ENCODE results near the gene AKNA.

Gene AKNA

DNA sequence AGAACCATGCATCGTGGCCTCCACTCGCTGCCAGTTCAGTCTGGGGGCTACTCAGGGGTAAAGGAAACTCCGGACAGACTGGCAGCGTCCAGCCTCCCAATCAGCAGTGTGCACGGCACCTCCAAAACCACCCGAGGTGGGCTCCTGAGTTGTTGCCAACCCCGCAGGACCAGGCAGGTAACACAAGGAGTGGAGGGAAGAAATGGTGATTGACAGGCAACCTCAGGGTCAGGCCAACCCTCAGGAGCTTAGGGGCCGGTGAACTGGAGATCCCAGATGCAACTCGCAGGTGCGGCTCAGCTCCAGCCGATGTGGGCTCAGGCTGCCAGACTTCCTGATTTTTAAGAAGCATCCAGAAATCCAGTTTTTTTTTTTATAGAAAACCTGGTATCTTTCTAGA lies 37.3 kb upstream of the AKNA start:
- TF ChIP-seq, protein P1, sequence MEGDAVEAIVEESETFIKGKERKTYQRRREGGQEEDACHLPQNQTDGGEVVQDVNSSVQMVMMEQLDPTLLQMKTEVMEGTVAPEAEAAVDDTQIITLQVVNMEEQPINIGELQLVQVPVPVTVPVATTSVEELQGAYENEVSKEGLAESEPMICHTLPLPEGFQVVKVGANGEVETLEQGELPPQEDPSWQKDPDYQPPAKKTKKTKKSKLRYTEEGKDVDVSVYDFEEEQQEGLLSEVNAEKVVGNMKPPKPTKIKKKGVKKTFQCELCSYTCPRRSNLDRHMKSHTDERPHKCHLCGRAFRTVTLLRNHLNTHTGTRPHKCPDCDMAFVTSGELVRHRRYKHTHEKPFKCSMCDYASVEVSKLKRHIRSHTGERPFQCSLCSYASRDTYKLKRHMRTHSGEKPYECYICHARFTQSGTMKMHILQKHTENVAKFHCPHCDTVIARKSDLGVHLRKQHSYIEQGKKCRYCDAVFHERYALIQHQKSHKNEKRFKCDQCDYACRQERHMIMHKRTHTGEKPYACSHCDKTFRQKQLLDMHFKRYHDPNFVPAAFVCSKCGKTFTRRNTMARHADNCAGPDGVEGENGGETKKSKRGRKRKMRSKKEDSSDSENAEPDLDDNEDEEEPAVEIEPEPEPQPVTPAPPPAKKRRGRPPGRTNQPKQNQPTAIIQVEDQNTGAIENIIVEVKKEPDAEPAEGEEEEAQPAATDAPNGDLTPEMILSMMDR (IDR thresholded peaks at IDR 0.05) = no peak
- Histone ChIP-seq H3K4me3 (no peak overlapping the region), H3K27ac (no peak overlapping the region)
- no peak for DNase-seq (ENCODE audit: low spot score)

DNA sequence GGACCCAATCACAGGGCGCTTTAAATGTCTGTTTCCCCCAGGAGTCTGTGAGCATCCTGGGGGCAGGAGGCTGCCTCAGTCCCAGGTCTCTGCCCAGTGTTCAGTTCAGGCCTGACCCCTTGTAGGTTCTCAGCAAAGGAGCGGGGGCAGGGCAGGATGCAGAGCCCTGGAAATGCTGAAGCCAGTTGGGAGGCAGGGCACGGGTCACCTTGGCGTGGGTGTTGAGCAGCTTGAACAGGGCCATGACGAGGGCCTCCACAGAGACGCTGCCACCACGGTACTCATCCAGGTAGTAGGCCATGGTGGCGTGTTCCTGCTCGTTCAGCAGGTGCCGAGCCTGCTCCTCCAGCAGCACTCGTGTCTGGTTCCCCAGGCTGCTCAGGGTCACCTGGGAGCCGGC lies 36.3 kb upstream of the AKNA start:
- no peak overlapping the region for H3K27ac ChIP-seq
- TF ChIP-seq, protein P1 (IDR thresholded peaks at IDR 0.05) = no peak
- H3K4me3 ChIP-seq = no peak overlapping the region
- no peak for DNase-seq (ENCODE audit: low spot score)

DNA sequence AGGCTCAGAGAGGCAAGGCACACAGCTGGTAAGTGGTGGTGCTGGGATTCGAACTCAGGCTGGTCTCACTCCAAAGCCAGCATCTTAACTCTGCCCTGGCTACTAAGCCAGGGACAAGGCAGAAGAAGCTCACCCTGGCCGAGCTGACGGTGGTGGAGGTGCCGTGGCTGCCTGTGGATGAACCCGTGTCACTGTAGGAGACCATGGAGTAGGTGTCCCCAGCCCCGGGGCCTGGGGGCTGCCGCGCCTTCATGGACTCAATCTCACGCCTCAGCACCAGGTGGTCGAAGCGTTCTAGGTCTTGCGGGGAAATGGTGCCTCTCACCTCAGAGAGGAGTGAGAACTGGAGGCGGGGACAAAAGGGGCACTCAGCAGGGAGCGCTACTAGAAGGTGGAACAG lies 35.4 kb upstream of the AKNA start:
- no peak overlapping the region for H3K4me3 ChIP-seq
- TF ChIP-seq, protein P1 (IDR thresholded peaks at IDR 0.05) = no peak
- H3K27ac ChIP-seq = no peak overlapping the region
- no peak for DNase-seq (ENCODE audit: low spot score)

DNA sequence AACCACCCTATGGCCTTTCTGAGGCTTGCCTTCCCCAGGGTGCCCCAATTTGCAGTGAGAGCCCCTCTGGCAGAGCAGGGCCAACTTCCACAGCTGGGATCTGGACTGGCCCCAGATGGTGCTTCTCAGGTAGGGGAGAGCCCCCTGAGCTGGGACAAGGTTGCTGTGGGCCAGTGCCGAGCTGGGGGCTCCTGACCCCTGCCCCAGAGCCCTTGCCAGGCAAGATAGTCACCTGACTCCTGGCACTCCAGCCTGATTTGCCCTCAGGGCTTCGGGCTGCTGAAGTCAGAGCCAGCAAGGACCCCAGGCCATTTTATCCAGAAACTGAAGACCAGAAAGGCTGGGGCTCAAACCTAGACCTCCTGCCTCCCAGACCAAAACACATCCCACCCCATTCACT lies 33.4 kb upstream of the AKNA start:
- no peak overlapping the region for H3K27ac ChIP-seq
- DNase-seq (ENCODE audit: low spot score) = no peak
- TF ChIP-seq, protein P1 (IDR thresholded peaks at IDR 0.05) = no peak
- no peak overlapping the region for H3K4me3 ChIP-seq

DNA sequence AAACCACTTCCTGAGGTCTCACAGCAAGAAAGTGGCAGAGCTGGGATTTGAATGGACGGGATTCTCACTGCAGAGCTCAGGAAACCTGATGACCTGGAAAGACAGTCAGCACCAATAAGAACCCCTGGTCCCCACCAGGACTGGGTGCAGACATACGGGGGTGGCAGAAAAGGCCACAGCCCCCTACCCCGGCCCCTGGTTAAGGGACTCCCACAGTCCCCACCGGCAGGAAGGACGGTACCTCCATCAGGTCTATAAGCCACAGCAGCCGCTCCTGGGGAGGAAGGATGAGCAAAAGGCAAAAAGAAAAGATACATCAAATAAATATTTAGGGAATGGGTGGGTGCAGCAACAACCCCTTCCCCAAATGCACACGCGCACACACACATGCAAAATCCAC lies 32.0 kb upstream of the AKNA start:
- no peak for DNase-seq (ENCODE audit: low spot score)

DNA sequence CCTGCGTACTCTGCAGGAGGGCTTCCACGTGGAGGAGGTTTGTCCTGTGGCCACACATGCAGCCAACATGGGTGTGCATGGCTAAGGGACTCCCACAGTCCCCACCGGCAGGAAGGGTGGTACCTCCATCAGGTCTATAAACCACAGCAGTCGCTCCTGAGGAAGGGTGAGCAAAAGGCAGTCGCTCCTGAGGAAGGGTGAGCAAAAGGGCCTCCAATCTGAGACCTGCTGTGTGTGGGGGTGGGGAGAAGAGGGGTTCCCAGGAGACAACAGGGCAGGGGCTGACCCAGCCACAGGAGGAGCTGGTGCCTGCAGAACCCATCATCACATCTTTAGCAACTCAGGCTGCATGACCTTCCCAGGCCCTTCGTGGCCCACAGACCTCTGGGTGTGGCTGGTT lies 30.3 kb upstream of the AKNA start:
- Histone ChIP-seq H3K4me3 (no peak overlapping the region), H3K27ac (no peak overlapping the region)
- TF ChIP-seq, protein P1 (IDR thresholded peaks at IDR 0.05) = no peak
- DNase-seq (ENCODE audit: low spot score) = no peak

More for the DNA sequence above, 32.0 kb upstream of the AKNA start:
- Histone ChIP-seq H3K4me3 (no peak overlapping the region), H3K27ac (no peak overlapping the region)
- TF ChIP-seq, protein P1 (IDR thresholded peaks at IDR 0.05) = no peak

DNA sequence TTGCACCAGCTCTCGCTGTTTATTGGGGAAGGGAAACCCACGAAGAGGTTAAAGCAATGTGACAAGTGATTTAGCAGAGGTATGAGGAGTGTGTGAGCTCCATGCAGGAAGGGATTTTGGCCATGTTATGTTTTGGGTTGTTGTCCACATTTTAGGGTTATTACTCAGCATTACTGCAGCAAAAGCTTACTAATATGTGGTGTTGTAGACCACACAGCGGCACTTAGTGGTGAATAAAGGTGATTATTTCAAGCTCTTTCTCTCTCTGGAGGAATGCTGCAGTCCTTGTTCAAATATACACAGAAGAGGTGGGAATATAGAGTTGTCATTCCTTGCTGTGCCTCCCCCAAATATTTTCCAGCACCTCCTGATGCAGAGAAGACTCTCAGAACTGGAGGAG lies 29.7 kb upstream of the AKNA start:
- no peak overlapping the region for H3K27ac ChIP-seq
- H3K4me3 ChIP-seq = no peak overlapping the region
- no peak for DNase-seq (ENCODE audit: low spot score)
- TF ChIP-seq, protein P1 (IDR thresholded peaks at IDR 0.05) = no peak

Data from coronary artery (tissue), 2 donors.